Measurements from ENCODE around the gene NPAS2.

GRCh38 chr2:100902817-100903405, 83.0 kb downstream of the NPAS2 start:
- TF ChIP-seq CTCF (IDR thresholded peaks at IDR 0.05; ENCODE audit: low read length) (no peak), EZH2 (optimal IDR thresholded peaks at IDR 0.05; ENCODE audit: low read depth, low read length) (no peak), EZH2phosphoT487 (IDR thresholded peaks at IDR 0.05; ENCODE audit: low read length) (no peak)

Data from MM.1S (cell line).